ENCODE measurements around the gene FMN1. TPM values are rescaled to one million over a fixed set of nuclear protein-coding genes. Genes with fewer than 3 reads are reported as not detected.

Gene FMN1
- total RNA-seq, 6 donors from 2014 or later, result 20.2 to 176 (median 53.8) TPM

GRCh38 chr15:32784581-32784980 is 409.9 kb downstream of the FMN1 start:
- no peaks in the 10 kb centered on the region for H3K9me3 ChIP-seq
- DNase-seq, result no peak
- no peak overlapping the region for H3K4me3 ChIP-seq
- H3K27ac ChIP-seq, result no peak overlapping the region
- no peak for ATAC-seq (ENCODE audit: low FRiP score in 2 of 2)
- H3K27me3 ChIP-seq, result no peaks in the 10 kb centered on the region
- H3K36me3 ChIP-seq, result peaks cover 0 to 3% (median 0%) of the 10 kb centered on the region in 4 donors
- H3K4me1 ChIP-seq, result no peaks in the 10 kb centered on the region
- TF ChIP-seq EP300 (IDR thresholded peaks at IDR 0.05), result no peak
- TF ChIP-seq POLR2A (IDR thresholded peaks at IDR 0.05), result no peak
- TF ChIP-seq POLR2AphosphoS5 (IDR thresholded peaks at IDR 0.05), result no peak
- TF ChIP-seq CTCF (IDR thresholded peaks at IDR 0.05), result no peak

- H3K4me3 ChIP-seq, result no peak overlapping the region
- TF ChIP-seq EP300 (IDR thresholded peaks at IDR 0.05), result no peak
- no peak for TF ChIP-seq POLR2A (IDR thresholded peaks at IDR 0.05)
- no peak for TF ChIP-seq POLR2AphosphoS5 (IDR thresholded peaks at IDR 0.05)
- TF ChIP-seq CTCF (IDR thresholded peaks at IDR 0.05), result no peak
- no peaks in the 10 kb centered on the region for H3K4me1 ChIP-seq
- H3K9me3 ChIP-seq, result no peaks in the 10 kb centered on the region
- ATAC-seq (ENCODE audit: low FRiP score in 2 of 2), result no peak
- no peaks in the 10 kb centered on the region for H3K27me3 ChIP-seq
- 69 to 80% methylated on average over 3 of the region's 3 CpGs for WGBS, 2 donors
- H3K36me3 ChIP-seq, result peaks cover 0 to 3% (median 0%) of the 10 kb centered on the region in 4 donors
- no peak for DNase-seq
- no peak overlapping the region for H3K27ac ChIP-seq
Measured at GRCh38 chr15:32781781-32782180, 412.7 kb downstream of the FMN1 start.

DNA sequence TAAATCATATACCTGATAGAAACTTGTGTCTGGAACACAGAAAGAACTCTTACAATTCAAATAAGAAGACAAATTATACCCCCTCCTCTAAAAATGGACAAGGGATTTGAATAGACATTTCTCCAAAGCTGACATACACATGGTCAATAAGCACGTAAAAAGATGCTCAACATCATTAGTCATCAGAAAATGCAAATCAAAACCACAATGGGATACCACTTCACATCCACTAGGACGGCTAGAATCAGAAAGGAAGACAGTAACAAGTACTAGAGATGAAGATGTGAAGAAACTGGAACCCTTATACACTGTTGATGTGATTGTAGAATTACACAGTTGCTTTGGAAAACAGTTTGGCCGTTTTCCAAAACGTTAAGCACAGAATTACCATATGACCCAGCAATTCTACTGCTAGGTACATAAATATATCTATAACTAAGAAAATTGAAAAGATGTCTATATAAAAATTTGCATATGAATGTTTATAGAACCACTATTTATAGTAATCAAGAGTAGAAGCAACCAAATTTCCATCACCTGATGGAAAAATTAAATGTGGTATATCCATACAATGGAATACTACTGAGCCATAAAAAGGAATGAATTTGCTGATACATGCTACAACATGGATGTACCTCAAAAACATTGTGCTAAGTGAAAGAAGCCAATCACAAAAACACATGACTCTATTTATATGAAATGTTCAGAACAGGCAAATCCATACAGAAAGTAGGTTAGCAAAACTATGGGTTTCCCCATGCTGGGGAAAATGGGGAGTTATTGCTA is 415.9 kb downstream of the FMN1 start:
- Histone ChIP-seq H3K4me1 (no peaks in the 10 kb centered on the region), H3K27me3 (no peaks in the 10 kb centered on the region), H3K4me3 (no peak overlapping the region), H3K9me3 (no peaks in the 10 kb centered on the region), H3K27ac (no peak overlapping the region), H3K36me3 (peaks cover 0 to 10% (median 0%) of the 10 kb centered on the region in 4 donors)
- no peak for TF ChIP-seq CTCF (IDR thresholded peaks at IDR 0.05)
- no peak for TF ChIP-seq POLR2A (IDR thresholded peaks at IDR 0.05)
- TF ChIP-seq POLR2AphosphoS5 (IDR thresholded peaks at IDR 0.05), result no peak
- TF ChIP-seq EP300 (IDR thresholded peaks at IDR 0.05), result no peak
- 88 to 97% methylated on average over 4 of the region's 4 CpGs for WGBS, 2 donors
- no peak for ATAC-seq (ENCODE audit: low FRiP score in 2 of 2)
- DNase-seq, result no peak

DNA sequence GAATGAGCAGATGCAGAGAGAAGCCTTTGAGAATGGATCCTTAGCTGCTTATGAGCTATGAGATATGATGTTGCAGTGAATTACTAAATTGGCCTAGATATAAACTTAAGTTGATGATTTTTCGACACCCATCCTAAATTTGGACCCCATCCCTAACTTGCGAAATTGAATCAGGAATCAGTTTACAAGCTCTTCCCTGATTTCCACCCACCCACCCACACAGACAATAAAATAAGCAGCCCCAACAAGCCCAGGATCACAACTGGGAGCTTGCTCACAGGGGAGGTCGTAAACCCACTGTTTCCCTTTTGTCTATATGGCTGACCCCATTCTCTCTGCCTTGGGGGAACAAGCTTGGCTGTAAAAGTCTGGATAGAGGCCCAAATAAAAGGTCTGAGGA is 419.4 kb downstream of the FMN1 start:
- ATAC-seq (ENCODE audit: low FRiP score in 2 of 2), result no peak
- H3K36me3 ChIP-seq, result peaks cover 0 to 14% (median 0%) of the 10 kb centered on the region in 4 donors
- no peak overlapping the region for H3K27ac ChIP-seq
- H3K4me1 ChIP-seq, result no peaks in the 10 kb centered on the region
- H3K4me3 ChIP-seq, result no peak overlapping the region
- H3K9me3 ChIP-seq, result no peaks in the 10 kb centered on the region
- H3K27me3 ChIP-seq, result no peaks in the 10 kb centered on the region
- WGBS, 2 donors, result 91 to 92% methylated on average over 3 of the region's 3 CpGs
- DNase-seq, result no peak
- no peak for TF ChIP-seq POLR2A (IDR thresholded peaks at IDR 0.05)
- no peak for TF ChIP-seq EP300 (IDR thresholded peaks at IDR 0.05)
- TF ChIP-seq CTCF (IDR thresholded peaks at IDR 0.05), result no peak
- no peak for TF ChIP-seq POLR2AphosphoS5 (IDR thresholded peaks at IDR 0.05)

- DNase-seq, result no peak
- Histone ChIP-seq H3K4me3 (no peak overlapping the region), H3K27ac (no peak overlapping the region), H3K27me3 (no peaks in the 10 kb centered on the region), H3K9me3 (no peaks in the 10 kb centered on the region), H3K4me1 (no peaks in the 10 kb centered on the region), H3K36me3 (peaks cover 0 to 14% (median 0%) of the 10 kb centered on the region in 4 donors)
- ATAC-seq (ENCODE audit: low FRiP score in 2 of 2), result no peak
- 80 to 82% methylated on average over 4 of the region's 4 CpGs for WGBS, 2 donors
- TF ChIP-seq POLR2A (IDR thresholded peaks at IDR 0.05), result no peak
- TF ChIP-seq EP300 (IDR thresholded peaks at IDR 0.05), result no peak
- no peak for TF ChIP-seq POLR2AphosphoS5 (IDR thresholded peaks at IDR 0.05)
- TF ChIP-seq CTCF (IDR thresholded peaks at IDR 0.05), result no peak
Measured at GRCh38 chr15:32774022-32774421, 420.5 kb downstream of the FMN1 start.

Data from upper lobe of left lung (tissue), 6 donors.